ENCODE results near the gene TRPC4AP. TPM values are rescaled to one million over a fixed set of nuclear protein-coding genes. Genes with fewer than 3 reads are reported as not detected.
A peak's percentile ranks its signal among the peaks of the same experiment; 100 is the strongest.

TRPC4AP gene
- total RNA-seq, 4 donors from 2014 or later = 62.7 to 101 (median 80.8) TPM

GRCh38 chr20:35010405-35011192 lies 82.0 kb downstream of the TRPC4AP start:
- Histone ChIP-seq H3K9me3 (no peaks in the 10 kb centered on the region), H3K4me1 (no peaks in the 10 kb centered on the region), H3K4me3 (no peak overlapping the region), H3K27me3 (no peaks in the 10 kb centered on the region), H3K27ac (no peak overlapping the region), H3K36me3 (peaks cover 0 to 97% (median 0%) of the 10 kb centered on the region in 3 donors)
- TF ChIP-seq POLR2A (IDR thresholded peaks at IDR 0.05) = no peak
- TF ChIP-seq CTCF (IDR thresholded peaks at IDR 0.05) = no peak
- peak in 2 of 3 donors; percentile 23 to 31 for DNase-seq

- Histone ChIP-seq H3K9me3 (no peaks in the 10 kb centered on the region), H3K36me3 (peaks cover 0 to 97% (median 0%) of the 10 kb centered on the region in 3 donors), H3K4me3 (no peak overlapping the region), H3K27ac (no peak overlapping the region), H3K27me3 (no peaks in the 10 kb centered on the region), H3K4me1 (no peaks in the 10 kb centered on the region)
- no peak for TF ChIP-seq POLR2A (IDR thresholded peaks at IDR 0.05)
- TF ChIP-seq CTCF (IDR thresholded peaks at IDR 0.05) = no peak
- DNase-seq = peak in 2 of 3 donors; percentile 28 to 37
Measured at GRCh38 chr20:35009665-35010328, 82.8 kb downstream of the TRPC4AP start.

GRCh38 chr20:35008411-35009342 lies 83.9 kb downstream of the TRPC4AP start:
- no peaks in the 10 kb centered on the region for H3K27me3 ChIP-seq

GRCh38 chr20:35007891-35008290 lies 84.7 kb downstream of the TRPC4AP start:
- TF ChIP-seq POLR2A (IDR thresholded peaks at IDR 0.05) (no peak), CTCF (IDR thresholded peaks at IDR 0.05) (no peak)
- Histone ChIP-seq H3K36me3 (peaks cover 0 to 100% (median 0%) of the 10 kb centered on the region in 3 donors), H3K27ac (no peak overlapping the region), H3K4me3 (no peak overlapping the region), H3K4me1 (no peaks in the 10 kb centered on the region), H3K27me3 (no peaks in the 10 kb centered on the region), H3K9me3 (no peaks in the 10 kb centered on the region)
- DNase-seq = peak in 2 of 3 donors; percentile 36 to 44

More at GRCh38 chr20:35008411-35009342, 83.9 kb downstream of the TRPC4AP start:
- H3K36me3 ChIP-seq = peaks cover 0 to 100% (median 0%) of the 10 kb centered on the region in 3 donors
- no peaks in the 10 kb centered on the region for H3K9me3 ChIP-seq
- peak in 2 of 3 donors; percentile 15 to 47 for DNase-seq
- TF ChIP-seq CTCF (IDR thresholded peaks at IDR 0.05) (no peak), POLR2A (IDR thresholded peaks at IDR 0.05) (no peak)
- H3K27ac ChIP-seq = no peak overlapping the region
- no peaks in the 10 kb centered on the region for H3K4me1 ChIP-seq
- H3K4me3 ChIP-seq = no peak overlapping the region

- peak in 2 of 3 donors; percentile 12 to 23 for DNase-seq
- H3K27me3 ChIP-seq = no peaks in the 10 kb centered on the region
- peaks cover 0 to 100% (median 0%) of the 10 kb centered on the region in 3 donors for H3K36me3 ChIP-seq
- H3K4me1 ChIP-seq = no peaks in the 10 kb centered on the region
- no peaks in the 10 kb centered on the region for H3K9me3 ChIP-seq
- H3K4me3 ChIP-seq = no peak overlapping the region
- TF ChIP-seq CTCF (IDR thresholded peaks at IDR 0.05) (no peak), POLR2A (IDR thresholded peaks at IDR 0.05) (no peak)
- no peak overlapping the region for H3K27ac ChIP-seq
Measured at GRCh38 chr20:35007413-35007812, 85.2 kb downstream of the TRPC4AP start.
